CD4-positive, alpha-beta T cell treated with Interferon alpha-2 for 1 hour (primary cell): Measurements from ENCODE around the gene VMP1.
A peak's percentile ranks its signal among the peaks of the same experiment; 100 is the strongest.
"Not testable (repeated sequence)": the region's sequence is repeated elsewhere in the genome, so short reads cannot be mapped to it uniquely, and the experiment has no call there.

ENCODE experiments used
- DNase-seq, 2 donors: peaks; one replicate each; pipeline ENCODE4 v3.0.0-alpha.2; 2020 to 2022

Gene VMP1

DNA sequence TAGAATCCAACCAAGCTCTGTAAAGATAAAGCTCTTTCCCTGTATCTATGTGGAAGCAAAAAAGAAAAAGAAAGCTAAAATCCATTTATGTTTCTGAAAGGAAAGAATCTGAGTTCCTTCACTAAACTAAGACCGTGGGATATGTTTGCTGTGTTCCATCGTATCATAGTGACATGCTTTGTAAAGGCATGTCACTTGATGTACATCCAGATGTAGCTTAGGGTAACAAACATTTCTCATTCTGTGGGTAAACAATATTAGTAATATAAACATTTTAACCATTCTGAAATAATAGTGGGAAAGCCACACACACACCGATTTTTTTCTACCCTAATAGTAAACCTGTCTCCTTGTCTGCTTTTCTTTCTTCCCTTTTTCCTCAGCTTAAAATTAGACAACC is 107.2 kb downstream of the VMP1 start:
- no peak for DNase-seq

DNA sequence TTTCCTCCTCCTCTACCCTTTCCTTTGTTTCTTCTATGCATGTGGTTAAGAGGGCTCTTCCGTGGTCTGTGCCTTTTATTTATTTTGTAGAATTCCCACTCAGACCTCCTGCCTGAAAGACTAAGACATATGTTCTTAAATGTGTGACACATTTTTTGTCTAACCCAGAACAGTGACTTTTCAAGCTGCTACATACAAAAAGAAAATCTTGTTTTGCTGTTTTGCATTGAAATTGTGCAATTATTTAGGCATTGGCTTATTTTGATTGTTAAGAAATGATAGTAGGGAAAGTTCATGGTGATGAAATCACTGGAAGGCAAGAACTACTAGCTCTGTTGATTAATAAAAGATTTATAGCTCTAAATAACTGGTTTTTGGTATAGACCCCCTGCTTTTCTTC is 108.5 kb downstream of the VMP1 start:
- DNase-seq = no peak

DNA sequence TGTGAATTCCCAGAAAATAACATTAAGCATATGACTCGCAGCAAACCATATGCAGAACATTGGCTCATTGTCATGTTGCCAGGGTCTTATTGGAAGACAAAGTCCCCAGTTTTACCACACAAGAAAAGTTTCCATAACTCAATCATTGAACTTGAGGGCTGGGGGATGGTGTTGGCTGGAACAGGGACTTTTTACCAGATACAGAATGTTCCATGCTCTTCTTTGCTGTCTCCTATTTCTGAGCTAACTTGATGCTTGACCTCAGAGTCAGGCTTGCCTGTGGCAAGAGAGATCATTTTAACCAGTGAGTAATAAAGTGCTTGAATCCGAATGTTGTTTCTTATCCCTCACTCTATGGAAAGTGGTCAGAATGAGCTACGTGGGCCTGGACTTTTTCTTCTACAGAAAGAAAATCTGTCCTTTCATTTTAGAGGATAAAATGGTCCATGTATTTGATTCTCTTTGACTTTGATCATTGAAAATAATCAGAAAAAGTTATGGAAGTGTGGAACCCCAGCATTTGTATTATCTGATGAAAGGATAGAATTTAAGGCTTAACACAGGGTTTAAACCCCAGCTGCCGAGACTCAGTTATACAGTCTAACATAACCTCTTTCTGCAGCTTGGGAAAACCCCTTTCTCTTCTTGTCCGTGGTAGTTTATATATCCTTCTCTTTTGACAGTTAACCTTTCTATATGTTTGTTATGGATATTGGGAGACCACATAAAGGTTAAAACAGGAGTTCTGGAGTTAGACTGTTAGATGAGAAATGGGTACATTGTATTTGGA is 118.3 kb downstream of the VMP1 start:
- peak in 1 of 2 donors; percentile 51 for DNase-seq

DNA sequence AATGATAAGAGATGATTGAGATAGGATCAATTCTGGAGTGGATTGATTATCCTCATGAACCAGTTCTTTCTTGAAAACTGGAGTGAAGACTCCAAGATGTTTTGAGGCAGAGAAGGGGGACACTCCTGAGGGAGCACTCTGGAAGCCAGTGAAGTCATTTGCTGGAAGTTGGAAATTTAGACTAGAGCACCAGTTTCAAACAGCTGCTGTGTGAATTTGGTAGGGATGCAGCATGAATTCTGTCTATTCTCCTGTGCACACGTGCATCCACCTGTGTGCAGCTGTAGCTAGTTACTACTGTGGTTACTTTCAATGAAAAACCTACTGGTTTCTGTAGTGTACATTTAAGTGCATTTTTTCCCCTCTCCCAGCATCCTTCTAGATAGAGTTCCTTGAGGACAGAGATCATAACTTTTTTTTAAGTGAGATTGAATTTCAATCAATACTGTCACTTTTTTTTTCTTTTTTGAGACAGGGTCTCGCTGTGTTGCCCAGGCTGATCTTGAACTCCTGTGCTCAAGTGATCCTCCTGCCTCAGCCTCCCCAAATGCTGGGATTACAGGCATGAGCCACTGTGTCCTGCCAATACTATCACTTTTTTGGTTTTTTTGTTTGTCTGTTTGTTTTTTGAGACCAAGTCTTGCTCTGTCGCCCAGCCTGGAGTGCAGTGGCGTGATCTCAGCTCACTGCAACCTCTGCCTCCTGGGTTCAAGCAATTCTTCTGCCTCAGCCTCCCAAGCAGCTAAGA is 119.4 kb downstream of the VMP1 start:
- DNase-seq = no peak

DNA sequence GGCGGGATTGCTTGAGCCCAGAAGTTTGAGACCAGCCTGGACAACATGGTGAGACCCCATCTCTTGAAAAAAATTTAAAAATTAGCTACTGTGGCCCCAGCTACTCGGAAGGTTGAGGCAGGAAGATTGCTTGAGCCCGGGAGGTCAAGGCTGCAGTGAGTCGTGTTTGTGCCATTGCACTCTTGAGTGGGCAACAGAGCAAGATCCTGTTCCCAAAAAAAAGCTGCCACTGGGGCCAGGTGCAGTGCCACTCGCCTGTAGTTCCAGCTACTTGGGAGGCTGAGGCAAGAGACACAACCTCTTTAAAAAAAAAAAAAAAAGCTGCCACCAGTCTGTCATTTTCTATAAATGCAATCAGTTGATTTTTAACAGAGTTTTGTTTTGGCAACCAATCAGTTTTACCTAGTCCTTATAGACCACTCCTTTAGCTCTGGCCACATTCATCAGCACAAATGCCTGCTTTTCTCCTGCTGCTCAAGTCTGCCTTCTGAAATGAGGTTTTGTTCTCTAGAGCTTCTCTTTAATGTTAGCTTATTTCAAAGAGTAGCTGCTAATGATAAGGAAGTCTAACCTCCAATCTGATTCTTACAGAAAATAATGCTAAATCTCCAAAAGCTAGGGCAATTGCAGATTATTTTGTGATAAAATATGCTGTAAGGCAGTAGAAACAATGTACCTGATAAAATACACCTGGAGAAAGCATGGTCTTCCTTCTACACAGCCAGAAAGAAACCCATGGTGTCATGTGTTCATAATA is 120.4 kb downstream of the VMP1 start:
- peak in 1 of 2 donors; percentile 78 for DNase-seq

DNA sequence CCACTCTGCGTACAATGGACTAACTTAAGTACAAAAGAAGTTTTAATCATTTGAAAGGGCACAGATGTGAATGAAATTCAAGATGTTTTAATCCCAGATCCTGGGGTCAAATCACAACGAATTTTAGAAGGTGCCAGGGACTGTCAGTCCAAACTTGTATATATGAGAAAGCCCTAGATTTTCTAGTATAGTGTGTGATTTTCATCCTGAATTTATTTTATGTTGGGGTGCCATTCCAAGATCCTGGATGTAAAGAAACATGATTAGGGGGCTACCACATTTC is 121.0 kb downstream of the VMP1 start:
- DNase-seq = no peak

DNA sequence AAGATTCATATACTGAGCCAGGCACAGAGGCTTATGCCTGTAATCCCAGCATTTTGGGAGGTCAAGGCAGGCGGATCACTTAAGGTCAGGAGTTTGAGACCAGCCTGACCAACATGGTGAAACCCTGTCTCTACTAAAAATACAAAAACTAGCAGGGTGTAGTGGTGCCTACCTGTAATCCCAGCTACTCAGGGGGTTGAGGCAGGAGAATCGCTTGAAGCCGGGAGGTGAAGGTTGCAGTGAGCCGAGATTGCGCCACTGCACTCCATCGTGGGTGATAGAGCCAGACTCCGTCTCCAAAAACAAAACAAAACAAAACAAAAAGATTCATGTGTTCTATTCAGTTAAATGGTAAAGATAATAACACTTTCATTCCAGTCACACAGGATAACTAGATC is 121.4 kb downstream of the VMP1 start:
- not testable (repeated sequence) for DNase-seq

DNA sequence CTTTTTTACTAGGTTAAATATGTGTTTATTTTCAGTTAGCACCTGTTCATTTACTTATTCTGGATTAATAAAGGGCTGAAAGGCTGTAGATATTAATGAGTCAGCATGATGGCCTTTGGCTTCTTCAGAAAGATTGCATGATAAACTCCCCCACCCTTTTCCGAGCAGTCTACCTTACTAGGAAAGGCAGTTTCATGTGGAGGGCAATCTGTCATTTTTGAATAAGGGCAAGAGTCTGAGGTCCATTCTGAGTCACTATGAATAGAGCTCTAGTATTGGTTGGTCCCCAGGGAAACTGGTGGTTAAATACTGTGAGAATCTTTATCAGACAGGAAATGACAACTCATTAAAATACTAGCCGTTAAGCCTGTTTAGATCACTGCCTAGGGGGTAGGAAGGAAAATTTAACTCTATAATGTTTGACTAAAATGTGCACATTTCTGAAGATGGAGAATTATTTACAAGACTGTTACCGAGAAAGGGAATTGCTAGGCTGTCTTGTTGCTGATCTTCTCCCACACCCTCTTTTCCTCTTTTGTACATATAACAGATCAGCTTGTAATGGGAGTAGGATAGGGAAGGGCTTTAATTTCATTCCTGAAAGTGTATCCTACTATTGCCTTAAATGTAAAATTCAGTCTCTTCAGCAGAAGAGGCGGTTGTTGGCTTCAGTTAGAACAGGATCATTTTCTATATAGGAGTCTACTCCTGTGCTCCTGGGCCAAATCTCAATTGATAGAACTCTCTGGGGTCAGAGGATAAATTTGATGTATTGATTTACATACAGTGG is 122.0 kb downstream of the VMP1 start:
- peak; percentile 80 to 93 for DNase-seq

DNA sequence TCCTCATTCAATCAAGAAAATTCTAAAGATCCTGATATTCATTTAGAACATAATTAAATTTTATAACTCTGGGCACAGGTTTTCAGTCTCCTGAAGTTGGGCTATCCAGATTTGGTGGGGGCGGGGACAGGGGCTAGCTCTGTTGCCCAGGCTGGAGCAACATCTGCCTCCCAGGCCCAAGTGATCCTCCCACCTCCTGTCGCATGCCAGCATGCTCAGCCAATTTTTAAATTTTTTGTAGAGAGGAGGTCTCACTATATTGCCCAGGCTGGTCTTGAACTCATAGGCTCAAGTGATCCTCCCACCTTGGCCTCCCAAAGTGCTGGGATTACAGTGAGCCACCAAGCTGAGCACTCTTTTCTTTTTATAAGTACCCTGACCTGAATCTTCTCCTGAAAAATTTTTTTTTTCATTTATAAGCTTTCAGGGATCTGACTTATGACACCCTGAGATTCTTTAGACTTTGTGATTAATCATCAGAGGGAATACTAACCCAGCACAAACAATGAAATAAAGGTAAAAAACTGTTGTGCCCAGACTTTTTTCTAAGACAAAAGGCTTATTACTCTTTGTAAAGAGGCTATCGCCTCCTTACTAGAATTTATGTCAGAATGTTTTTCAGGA is 122.7 kb downstream of the VMP1 start:
- DNase-seq = no peak

DNA sequence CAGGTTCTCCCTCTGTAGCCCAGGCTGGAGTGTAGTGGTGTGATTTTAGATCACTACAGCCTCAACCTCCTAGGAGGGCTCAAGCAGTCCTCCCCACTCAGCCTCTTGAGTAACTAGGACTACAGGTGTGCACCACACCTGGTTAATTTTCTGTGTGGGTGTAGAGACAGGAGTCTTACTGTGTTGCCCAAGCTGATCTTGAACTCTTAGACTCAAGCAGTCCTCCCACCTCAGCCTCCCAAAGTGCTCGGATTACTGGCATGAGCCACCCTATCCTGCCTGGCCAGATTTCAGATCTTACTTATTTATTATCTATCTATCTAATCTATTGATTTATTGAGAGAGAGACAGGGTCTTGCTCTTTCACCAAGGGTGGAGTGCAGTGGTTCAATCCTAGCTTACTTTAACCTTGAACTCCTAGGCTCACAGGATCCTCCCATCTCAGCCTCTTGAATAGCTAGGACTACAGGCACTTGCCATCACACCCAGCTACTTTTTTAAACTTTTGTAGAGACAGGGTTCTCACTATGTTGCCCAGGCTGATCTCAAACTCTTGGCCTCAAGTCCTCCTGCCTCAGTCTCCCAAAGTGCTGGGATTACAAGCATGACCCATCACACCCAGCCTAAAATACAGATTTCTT is 123.5 kb downstream of the VMP1 start:
- no peak for DNase-seq

DNA sequence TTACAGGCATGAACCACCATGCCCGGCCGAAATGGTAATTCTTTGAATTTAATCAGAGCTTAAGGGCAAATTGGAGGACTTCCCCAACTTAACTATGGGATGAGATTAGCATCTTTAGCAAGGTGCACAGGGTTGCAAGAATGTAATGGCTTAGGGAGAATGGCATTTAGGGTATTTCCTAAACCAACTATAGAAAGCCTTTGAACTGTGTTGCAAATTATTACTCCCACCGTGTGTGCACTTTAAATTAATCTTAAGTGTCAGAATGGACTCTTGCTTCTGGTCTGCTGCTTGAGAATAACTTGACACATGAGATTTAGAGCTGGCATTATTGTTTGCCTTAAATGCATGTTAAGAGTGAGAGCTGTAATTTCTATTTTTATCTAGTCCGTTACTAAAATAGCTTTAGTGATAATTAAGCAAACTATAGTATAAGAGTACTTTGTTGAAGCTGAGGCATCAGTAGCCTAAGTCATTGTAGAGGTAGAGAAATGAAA is 125.5 kb downstream of the VMP1 start:
- DNase-seq = peak in 1 of 2 donors; percentile 54

DNA sequence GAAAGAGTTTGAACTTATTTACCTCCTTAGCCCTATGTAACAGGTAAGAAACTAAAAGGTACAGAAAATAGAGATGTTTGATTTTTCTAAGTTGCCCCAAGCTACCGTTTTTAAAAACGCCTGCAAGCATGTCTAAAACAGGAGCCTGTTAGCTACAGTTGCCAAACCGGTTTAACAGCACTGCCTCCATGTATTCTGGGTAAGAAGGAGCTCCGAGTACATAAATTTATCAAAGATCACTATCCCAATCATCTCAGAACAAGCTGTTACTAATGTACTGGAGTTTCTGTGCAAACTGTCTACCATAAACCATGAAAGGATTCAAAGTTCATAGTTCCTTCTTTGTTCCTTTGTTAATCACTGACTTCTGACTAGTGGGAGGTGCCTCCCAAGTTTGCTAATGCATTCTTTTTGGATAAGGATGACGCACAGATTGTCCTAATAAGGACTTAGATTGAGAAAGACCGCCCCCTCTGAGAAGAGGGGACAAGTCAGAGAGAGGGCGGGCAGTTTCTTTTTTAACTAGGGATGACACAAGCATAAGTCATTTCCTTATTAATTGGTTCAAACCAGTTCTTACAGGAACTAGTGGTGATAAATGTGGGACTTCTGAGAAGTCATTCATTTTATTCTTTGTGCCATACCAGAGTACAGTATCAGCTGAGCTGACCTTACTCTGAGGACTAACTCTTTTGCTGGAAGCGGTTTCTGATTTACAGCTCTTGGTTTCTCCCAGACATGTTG is 130.0 kb downstream of the VMP1 start:
- DNase-seq = peak; percentile 91 to 97

DNA sequence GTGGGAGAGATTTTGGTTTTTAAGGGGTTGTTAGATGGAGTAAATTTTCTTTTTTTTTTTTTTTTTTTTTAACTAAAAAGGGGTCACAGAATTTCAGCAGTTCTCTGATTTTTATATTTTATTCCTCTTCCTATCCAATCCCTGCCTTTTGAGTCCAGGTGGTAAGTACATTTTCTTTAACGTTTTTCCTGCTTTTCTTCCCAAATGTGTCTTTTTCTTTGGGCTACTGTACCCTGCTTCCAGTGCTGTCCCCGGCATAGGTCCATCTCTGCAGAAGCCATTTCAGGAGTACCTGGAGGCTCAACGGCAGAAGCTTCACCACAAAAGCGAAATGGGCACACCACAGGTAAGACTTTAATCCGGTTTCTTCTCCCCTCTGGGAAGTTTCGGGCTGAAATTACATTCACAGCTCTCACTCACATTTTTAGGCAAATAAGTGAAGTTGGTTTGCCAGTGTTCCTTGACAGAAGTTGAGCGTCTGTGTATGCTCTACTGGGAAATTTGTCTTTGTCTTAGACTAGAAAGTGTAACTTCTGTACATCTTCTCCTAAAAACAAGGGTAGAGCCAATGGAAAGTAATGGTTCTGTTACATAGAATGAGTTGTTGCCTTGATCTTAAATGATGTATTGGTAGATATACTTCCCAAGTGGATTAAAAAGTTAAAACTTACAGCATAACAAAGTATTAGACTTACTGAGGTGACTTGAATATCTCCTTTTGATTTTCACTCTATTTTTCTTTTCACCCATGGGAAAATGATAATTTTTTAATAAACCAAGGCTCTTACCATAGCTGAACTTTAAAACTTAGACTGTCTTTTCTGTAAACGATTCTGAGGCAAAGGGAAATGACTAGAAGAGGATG is 130.8 kb downstream of the VMP1 start:
- DNase-seq = peak in 1 of 2 donors; percentile 73

DNA sequence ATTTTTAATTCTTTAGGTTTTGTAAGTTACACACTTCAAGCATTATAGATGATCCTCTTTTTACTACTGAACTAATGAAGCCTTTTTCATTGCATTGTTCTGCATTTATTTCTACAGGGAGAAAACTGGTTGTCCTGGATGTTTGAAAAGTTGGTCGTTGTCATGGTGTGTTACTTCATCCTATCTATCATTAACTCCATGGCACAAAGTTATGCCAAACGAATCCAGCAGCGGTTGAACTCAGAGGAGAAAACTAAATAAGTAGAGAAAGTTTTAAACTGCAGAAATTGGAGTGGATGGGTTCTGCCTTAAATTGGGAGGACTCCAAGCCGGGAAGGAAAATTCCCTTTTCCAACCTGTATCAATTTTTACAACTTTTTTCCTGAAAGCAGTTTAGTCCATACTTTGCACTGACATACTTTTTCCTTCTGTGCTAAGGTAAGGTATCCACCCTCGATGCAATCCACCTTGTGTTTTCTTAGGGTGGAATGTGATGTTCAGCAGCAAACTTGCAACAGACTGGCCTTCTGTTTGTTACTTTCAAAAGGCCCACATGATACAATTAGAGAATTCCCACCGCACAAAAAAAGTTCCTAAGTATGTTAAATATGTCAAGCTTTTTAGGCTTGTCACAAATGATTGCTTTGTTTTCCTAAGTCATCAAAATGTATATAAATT is 132.3 kb downstream of the VMP1 start:
- peak in 1 of 2 donors; percentile 57 for DNase-seq

DNA sequence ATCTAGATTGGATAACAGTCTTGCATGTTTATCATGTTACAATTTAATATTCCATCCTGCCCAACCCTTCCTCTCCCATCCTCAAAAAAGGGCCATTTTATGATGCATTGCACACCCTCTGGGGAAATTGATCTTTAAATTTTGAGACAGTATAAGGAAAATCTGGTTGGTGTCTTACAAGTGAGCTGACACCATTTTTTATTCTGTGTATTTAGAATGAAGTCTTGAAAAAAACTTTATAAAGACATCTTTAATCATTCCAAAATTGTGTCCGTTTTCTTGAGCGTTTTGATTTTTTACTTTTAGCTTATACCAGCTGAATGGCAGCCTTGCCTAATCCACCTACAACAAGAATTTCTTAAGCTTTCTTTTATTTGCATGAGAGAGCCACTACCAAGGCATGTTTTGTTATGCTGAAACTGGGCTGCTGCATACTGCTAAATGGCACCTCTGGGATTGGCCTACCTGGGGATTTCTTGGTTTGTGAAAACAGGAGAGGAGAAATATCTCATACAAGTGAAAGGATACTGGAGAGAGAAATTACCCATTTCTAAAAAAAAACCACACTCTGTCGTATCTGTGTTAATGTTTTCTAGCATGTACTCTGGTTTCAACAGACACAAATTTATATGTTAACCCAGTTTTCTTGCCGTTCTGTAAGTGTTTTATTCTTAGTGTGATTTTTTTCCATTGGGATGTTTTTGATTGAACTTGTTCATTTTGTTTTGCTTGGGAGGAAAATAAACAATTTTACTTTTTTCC is 133.1 kb downstream of the VMP1 start:
- DNase-seq = peak in 1 of 2 donors; percentile 75

DNA sequence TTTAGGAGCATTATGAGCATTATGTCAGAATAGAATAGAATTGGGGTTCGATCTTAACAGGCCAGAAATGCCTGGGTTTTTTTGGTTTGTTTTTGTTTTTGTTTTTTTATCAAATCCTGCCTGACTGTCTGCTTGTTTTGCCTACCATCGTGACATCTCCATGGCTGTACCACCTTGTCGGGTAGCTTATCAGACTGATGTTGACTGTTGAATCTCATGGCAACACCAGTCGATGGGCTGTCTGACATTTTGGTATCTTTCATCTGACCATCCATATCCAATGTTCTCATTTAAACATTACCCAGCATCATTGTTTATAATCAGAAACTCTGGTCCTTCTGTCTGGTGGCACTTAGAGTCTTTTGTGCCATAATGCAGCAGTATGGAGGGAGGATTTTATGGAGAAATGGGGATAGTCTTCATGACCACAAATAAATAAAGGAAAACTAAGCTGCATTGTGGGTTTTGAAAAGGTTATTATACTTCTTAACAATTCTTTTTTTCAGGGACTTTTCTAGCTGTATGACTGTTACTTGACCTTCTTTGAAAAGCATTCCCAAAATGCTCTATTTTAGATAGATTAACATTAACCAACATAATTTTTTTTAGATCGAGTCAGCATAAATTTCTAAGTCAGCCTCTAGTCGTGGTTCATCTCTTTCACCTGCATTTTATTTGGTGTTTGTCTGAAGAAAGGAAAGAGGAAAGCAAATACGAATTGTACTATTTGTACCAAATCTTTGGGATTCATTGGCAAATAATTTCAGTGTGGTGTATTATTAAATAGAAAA is 133.8 kb downstream of the VMP1 start:
- peak; percentile 50 to 79 for DNase-seq

DNA sequence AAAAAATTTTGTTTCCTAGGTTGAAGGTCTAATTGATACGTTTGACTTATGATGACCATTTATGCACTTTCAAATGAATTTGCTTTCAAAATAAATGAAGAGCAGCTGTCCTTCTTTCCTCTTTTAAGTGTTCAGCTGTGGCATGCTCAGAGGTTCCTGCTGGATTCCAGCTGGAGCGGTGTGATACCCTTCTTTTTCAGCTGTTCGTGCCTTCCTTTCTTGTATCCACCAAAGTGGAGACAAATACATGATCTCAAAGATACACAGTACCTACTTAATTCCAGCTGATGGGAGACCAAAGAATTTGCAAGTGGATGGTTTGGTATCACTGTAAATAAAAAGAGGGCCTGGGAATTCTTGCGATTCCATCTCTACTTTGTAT is 134.4 kb downstream of the VMP1 start:
- not testable (repeated sequence) for DNase-seq
